HepG2 (cell line): ENCODE results near the gene CENPM. TPM values are rescaled to one million over a fixed set of nuclear protein-coding genes. Genes with fewer than 3 reads are reported as not detected.
A peak's percentile ranks its signal among the peaks of the same experiment; 100 is the strongest.

ENCODE experiments used
- ATAC-seq: fragments of 200-7000 bp; cut with Tn5 transposase; 3 replicates; pipeline ENCODE4 v1.9.1; 2020; ENCODE audit warnings: mild to moderate bottlenecking, moderate library complexity
- BruUV-seq: library from RNA; stranded (reverse); fragments of 400-500 nt; replicated peaks from 2 replicates; lab custom pipeline; 2021; lab: Mats Ljungman, UMichigan
- CTCF ChIA-PET: fragments of 300-600 bp; formaldehyde crosslinking; extraction: SDS; loops from one replicate; lab custom pipeline; 2021; ENCODE audit warnings: low total read pairs, inconsistent platforms, low intra/inter-chr PET ratio; lab: Yijun Ruan, JAX
- POLR2A ChIA-PET: fragments of 350-600 bp; sonication (Branson Sonifier 250); formaldehyde crosslinking; loops from one replicate; lab custom pipeline; 2020; ENCODE audit warnings: antibody characterized with exemption, inconsistent platforms; lab: Yijun Ruan, JAX
- DNase-seq: peaks from one replicate; pipeline ENCODE4 v3.0.0-alpha.2; 2015; ENCODE audit warnings: low spot score
- FAIRE-seq: peaks from 3 replicates; lab custom pipeline; 2011; peaks lifted over from hg19 to GRCh38; lab: Jason Lieb, UNC
- H2AFZ ChIP-seq: one replicate; pipeline ENCODE4 v1.6.1; 2011; ENCODE audit warnings: low read length, inconsistent platforms
- H3K27ac ChIP-seq: fragments of 300-600 bp; 3 replicates; pipeline ENCODE4 v1.8.0; 2011; ENCODE audit warnings: mixed run types, mild to moderate bottlenecking, mixed read lengths, low read length, inconsistent platforms; ENCODE audit not compliant: insufficient read depth; ENCODE audit errors: extremely low read length
- H3K27me3 ChIP-seq, 2 experiments: fragments of 200-600 bp in 1 of 2; 2 replicates in 1 of 2; 3 replicates in 1 of 2; pipeline versions ENCODE4 v1.6.0 to v1.8.0; 2011; ENCODE audit warnings: low read length in 2 of 2, mild to moderate bottlenecking in 2 of 2, moderate library complexity in 2 of 2, inconsistent platforms in 1 of 2; ENCODE audit not compliant: insufficient read depth in 2 of 2, control insufficient read depth in 1 of 2
- H3K36me3 ChIP-seq, 2 experiments: fragments of 200-600 bp in 1 of 2; replicated peaks in 1 of 2; 2 replicates in 1 of 2; 3 replicates in 1 of 2; pipeline versions ENCODE4 v1.5.1 to v1.8.0; 2011; ENCODE audit warnings: low read length in 2 of 2, inconsistent platforms in 1 of 2; ENCODE audit not compliant: insufficient read depth in 2 of 2, control insufficient read depth in 1 of 2
- H3K4me1 ChIP-seq: 2 replicates; pipeline ENCODE4 v1.5.1; 2012; ENCODE audit warnings: low read length, inconsistent platforms; ENCODE audit not compliant: insufficient read depth
- H3K4me2 ChIP-seq: 2 replicates; pipeline ENCODE4 v1.6.0; 2011; ENCODE audit warnings: low read depth, low read length, inconsistent platforms
- H3K4me3 ChIP-seq, 3 experiments: fragments of 200-600 bp in 1 of 3; sonication (generic), shearing (Covaris generic) in 1 of 3; replicated peaks in 1 of 3; 2 replicates each; pipeline ENCODE4 v1.5.1; 2011 to 2016; ENCODE audit warnings: low read length in 3 of 3, inconsistent platforms in 2 of 3, low read depth in 2 of 3, mild to moderate bottlenecking in 2 of 3, control low read depth in 1 of 3, mixed read lengths in 1 of 3; ENCODE audit not compliant: insufficient read depth in 1 of 3
- H3K79me2 ChIP-seq: one replicate; pipeline ENCODE4 v1.6.1; 2011; ENCODE audit warnings: low read length, inconsistent platforms; ENCODE audit not compliant: insufficient read depth
- H3K9ac ChIP-seq: 2 replicates; pipeline ENCODE4 v1.6.0; 2011; ENCODE audit warnings: mild to moderate bottlenecking, low read depth, low read length, inconsistent platforms; ENCODE audit not compliant: insufficient read depth
- H3K9me3 ChIP-seq: 2 replicates; pipeline ENCODE4 v1.5.1; 2012; ENCODE audit warnings: mild to moderate bottlenecking, low read length
- H4K20me1 ChIP-seq: 2 replicates; pipeline ENCODE4 v1.6.0; 2011; ENCODE audit warnings: inconsistent platforms, mild to moderate bottlenecking, low read length, moderate library complexity; ENCODE audit not compliant: insufficient read depth
- HNRNPLL ChIP-seq: fragments of 200-400 bp; formaldehyde crosslinking; IDR thresholded peaks from 2 replicates; pipeline ENCODE4 v1.6.1; 2017; ENCODE audit warnings: mild to moderate bottlenecking, low read depth, low read length; ENCODE audit not compliant: poor library complexity, severe bottlenecking
- MATR3 ChIP-seq: sonication (generic); formaldehyde crosslinking; IDR thresholded peaks from 2 replicates; pipeline ENCODE4 v1.4.0; 2020; ENCODE audit warnings: missing genetic modification reagents
- POGZ ChIP-seq: sonication (generic); formaldehyde crosslinking; IDR thresholded peaks from 2 replicates; pipeline ENCODE4 v1.4.0; 2020; ENCODE audit warnings: mild to moderate bottlenecking, missing genetic modification reagents
- POLR2A ChIP-seq, 2 experiments: IDR thresholded peaks; 2 replicates each; pipeline ENCODE4 v1.6.1; 2011; ENCODE audit warnings: low read depth in 2 of 2, low read length in 2 of 2, mild to moderate bottlenecking in 1 of 2, moderate library complexity in 1 of 2; ENCODE audit not compliant: insufficient read depth in 1 of 2
- WGBS: methylation state at CpG from one replicate; pipeline ENCODE4 v1.1.6; 2017; ENCODE audit warnings: low lambda C conversion rate; 5-methylcytosine and 5-hydroxymethylcytosine counted together
- in situ Hi-C: cut with HindIII; loops from 2 replicates; pipeline ENCODE4 v1.10.0; 2017; ENCODE audit warnings: low pct_unique_long_range_greater_than_20kb; ENCODE audit not compliant: extremely low pct_ligation_motif_present
- intact Hi-C: fragments of 100-400 bp; cut with micrococcal nuclease; formaldehyde crosslinking; loops from one replicate; pipeline ENCODE4 v1.10.0; 2022; ENCODE audit not compliant: unreplicated experiment
- polyA plus RNA-seq, 8 experiments: library from polyadenylated mRNA; depleted of rRNA in 3 of 8; stranded (reverse) in 7 of 8; unstranded in 1 of 8; fragments of >200 nt; fragmentation: Illumina TruSeq in 4 of 8; extraction: Trizol in 4 of 8; gene quantifications; 2 replicates each; pipeline versions ENCODE4 v1.2.1 to v1.2.3, GENCODE V29; 2011 to 2016; ENCODE audit warnings: low read depth in 4 of 8, missing spikeins in 1 of 8, mixed read lengths in 1 of 8; ENCODE audit not compliant: insufficient read depth in 1 of 8
- total RNA-seq, 5 experiments: library from RNA; depleted of rRNA; stranded (reverse); fragments of >200 nt; fragmentation: Illumina TruSeq; extraction: Trizol; gene quantifications; 2 replicates each; pipeline ENCODE4 v1.2.3, GENCODE V29; 2016; ENCODE audit warnings: low read depth in 1 of 5
- TF ChIP-seq, protein P1 (sequence below): sonication (generic); formaldehyde crosslinking; IDR thresholded peaks from 2 replicates; pipeline ENCODE4 v1.5.0; 2020; ENCODE audit warnings: missing genetic modification reagents, mild to moderate bottlenecking, borderline replicate concordance

CENPM gene
- total and polyA plus RNA-seq, 2 of the 13 experiments (the other 11 are each of a cell fraction or from before 2014, with no cell fraction given): 11.2 to 37.3 TPM

DNA sequence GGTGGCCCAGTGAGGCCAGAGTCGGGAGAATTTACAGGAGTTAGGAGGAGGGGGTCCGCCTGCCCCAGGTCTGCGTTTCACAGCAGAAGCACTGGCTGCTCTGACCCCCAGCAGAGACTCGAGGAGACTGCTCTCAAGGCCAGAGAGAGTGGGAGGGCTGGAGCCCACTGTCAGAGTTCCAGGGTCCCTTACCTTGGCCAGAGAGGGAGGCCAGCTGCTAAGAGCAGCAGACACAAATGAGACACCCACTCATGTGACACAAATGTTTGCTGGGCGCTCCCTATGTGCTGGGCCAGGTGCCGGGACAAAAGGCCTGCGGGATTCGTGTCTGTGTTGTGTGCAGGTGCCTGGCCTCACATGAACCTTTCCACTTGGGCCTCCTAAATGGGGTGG lies 17.5 kb downstream of the CENPM start:
- TF ChIP-seq POLR2A (IDR thresholded peaks at IDR 0.05; ENCODE audit: insufficient read depth in 1 of 2, low read depth in 2 of 2, low read length in 2 of 2) (0 out of 4 replicates have a peak, but pooled peaks of 1 of the 2 experiments have one; percentile 1), MATR3 (CRISPR knock-in tag) (no peak)
- no peaks in the 10 kb centered on the region for H3K79me2 ChIP-seq
- no peak for FAIRE-seq
- in situ Hi-C loops: no loop called here
- H3K27ac ChIP-seq: no peak overlapping the region
- H2AFZ ChIP-seq: no peak overlapping the region
- H3K4me1 ChIP-seq: peaks cover 25% of the 10 kb centered on the region
- WGBS: 60% methylated on average over 7 of the region's 8 CpGs
- ATAC-seq: no peak
- peaks cover 9 to 11% of the 10 kb centered on the region in 2 experiments; a peak in 4 of 5 replicates for H3K27me3 ChIP-seq
- intact Hi-C loops: no loop called here
- CTCF ChIA-PET: no interaction called here
- H3K4me3 ChIP-seq: no peak overlapping the region
- H3K36me3 ChIP-seq: no peaks in the 10 kb centered on the region; a peak in 1 of 5 replicates
- H3K9ac ChIP-seq: no peak overlapping the region
- no peak for DNase-seq
- H4K20me1 ChIP-seq: no peaks in the 10 kb centered on the region
- BruUV-seq: no TSS peak
- no peaks in the 10 kb centered on the region for H3K9me3 ChIP-seq
- POLR2A ChIA-PET: interaction anchor here (1.1 kb wide), 1 partner anchor 129 kb away, joined by 3 read pairs; the partner anchor contains the start of gene CCDC134
- no peak overlapping the region for H3K4me2 ChIP-seq

GRCh38 chr22:41928593-41929417 lies 18.1 kb downstream of the CENPM start:
- H3K9me3 ChIP-seq: no peaks in the 10 kb centered on the region
- H4K20me1 ChIP-seq: no peaks in the 10 kb centered on the region
- intact Hi-C loops (no loop called here), in situ Hi-C loops (no loop called here)
- peaks cover 26% of the 10 kb centered on the region for H3K4me1 ChIP-seq
- DNase-seq (no peak), FAIRE-seq (no peak), ATAC-seq (peak; percentile 6)
- no peak overlapping the region for H3K4me3 ChIP-seq
- H3K36me3 ChIP-seq: no peaks in the 10 kb centered on the region
- CTCF ChIA-PET: no interaction called here
- no peak overlapping the region for H3K4me2 ChIP-seq
- POLR2A ChIA-PET: interaction anchor here (1.1 kb wide), 1 partner anchor 128 kb away, joined by 3 read pairs; the partner anchor contains the start of gene CCDC134
- TF ChIP-seq, protein P1, sequence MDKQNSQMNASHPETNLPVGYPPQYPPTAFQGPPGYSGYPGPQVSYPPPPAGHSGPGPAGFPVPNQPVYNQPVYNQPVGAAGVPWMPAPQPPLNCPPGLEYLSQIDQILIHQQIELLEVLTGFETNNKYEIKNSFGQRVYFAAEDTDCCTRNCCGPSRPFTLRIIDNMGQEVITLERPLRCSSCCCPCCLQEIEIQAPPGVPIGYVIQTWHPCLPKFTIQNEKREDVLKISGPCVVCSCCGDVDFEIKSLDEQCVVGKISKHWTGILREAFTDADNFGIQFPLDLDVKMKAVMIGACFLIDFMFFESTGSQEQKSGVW (CRISPR knock-in tag): no peak
- TF ChIP-seq POLR2A (IDR thresholded peaks at IDR 0.05; ENCODE audit: insufficient read depth in 1 of 2, low read depth in 2 of 2, low read length in 2 of 2) (0 out of 4 replicates have a peak, but pooled peaks of 1 of the 2 experiments have one; percentile 6), POGZ (CRISPR knock-in tag) (no peak), HNRNPLL (peak; percentile 32)
- BruUV-seq: no TSS peak
- H3K27me3 ChIP-seq: peaks cover 9 to 11% of the 10 kb centered on the region in 2 experiments; a peak in 4 of 5 replicates
- no peaks in the 10 kb centered on the region for H3K79me2 ChIP-seq
- H3K9ac ChIP-seq: no peak overlapping the region
- 86% methylated on average over 8 of the region's 14 CpGs for WGBS
- H3K27ac ChIP-seq: no peak overlapping the region
- no peak overlapping the region for H2AFZ ChIP-seq
